IPS-15b (cell line): ENCODE results near the gene MCU.
"Not testable (repeated sequence)": the region's sequence is repeated elsewhere in the genome, so short reads cannot be mapped to it uniquely, and the experiment has no call there.

Experiments used
- H3K27me3 ChIP-seq: one replicate; pipeline ENCODE4 v1.6.1; 2013; ENCODE audit warnings: low read length; ENCODE audit not compliant: control insufficient read depth, insufficient read depth
- H3K36me3 ChIP-seq: one replicate; pipeline ENCODE4 v1.6.1; 2013; ENCODE audit warnings: low read length; ENCODE audit not compliant: control insufficient read depth, insufficient read depth
- H3K4me1 ChIP-seq: one replicate; pipeline ENCODE4 v1.6.1; 2013; ENCODE audit warnings: mild to moderate bottlenecking, low read length; ENCODE audit not compliant: control insufficient read depth, insufficient read depth
- H3K4me3 ChIP-seq: one replicate; pipeline ENCODE4 v1.5.1; 2013; ENCODE audit warnings: low read depth, low read length
- H3K9ac ChIP-seq: one replicate; pipeline ENCODE4 v1.6.1; 2013; ENCODE audit warnings: low read depth, mild to moderate bottlenecking, low read length
- H3K9me3 ChIP-seq: one replicate; pipeline ENCODE4 v1.6.1; 2013; ENCODE audit warnings: mild to moderate bottlenecking, low read length; ENCODE audit not compliant: control insufficient read depth, insufficient read depth

The MCU gene

GRCh38 chr10:72917201-72917600 lies 225.3 kb downstream of the MCU start:
- H3K9ac ChIP-seq: not testable (repeated sequence)

GRCh38 chr10:72917803-72918332 lies 225.9 kb downstream of the MCU start:
- not testable (repeated sequence) for H3K9me3 ChIP-seq, H3K36me3 ChIP-seq, H3K4me3 ChIP-seq, H3K27me3 ChIP-seq, H3K9ac ChIP-seq, H3K4me1 ChIP-seq

More at GRCh38 chr10:72917201-72917600, 225.3 kb downstream of the MCU start:
- H3K9me3 ChIP-seq, H3K27me3 ChIP-seq, H3K4me1 ChIP-seq, H3K4me3 ChIP-seq, H3K36me3 ChIP-seq: not testable (repeated sequence)

- H3K27me3 ChIP-seq: no peaks in the 10 kb centered on the region
Measured at GRCh38 chr10:72918352-72918751, 226.4 kb downstream of the MCU start.

GRCh38 chr10:72921147-72921683 lies 229.3 kb downstream of the MCU start:
- not testable (repeated sequence) for H3K36me3 ChIP-seq, H3K27me3 ChIP-seq, H3K9me3 ChIP-seq, H3K4me1 ChIP-seq, H3K4me3 ChIP-seq, H3K9ac ChIP-seq

More at GRCh38 chr10:72918352-72918751, 226.4 kb downstream of the MCU start:
- no peaks in the 10 kb centered on the region for H3K9me3 ChIP-seq
- no peak overlapping the region for H3K4me3 ChIP-seq
- H3K36me3 ChIP-seq: no peaks in the 10 kb centered on the region
- no peak overlapping the region for H3K9ac ChIP-seq
- no peaks in the 10 kb centered on the region for H3K4me1 ChIP-seq

GRCh38 chr10:72924351-72924750 lies 232.4 kb downstream of the MCU start:
- Histone ChIP-seq H3K9me3 (no peaks in the 10 kb centered on the region), H3K36me3 (no peaks in the 10 kb centered on the region), H3K27me3 (no peaks in the 10 kb centered on the region), H3K9ac (no peak overlapping the region), H3K4me1 (no peaks in the 10 kb centered on the region), H3K4me3 (no peak overlapping the region)

GRCh38 chr10:72925951-72926465 lies 234.1 kb downstream of the MCU start:
- no peaks in the 10 kb centered on the region for H3K36me3 ChIP-seq
- H3K4me3 ChIP-seq: no peak overlapping the region
- no peaks in the 10 kb centered on the region for H3K4me1 ChIP-seq

GRCh38 chr10:72927485-72927884 lies 235.5 kb downstream of the MCU start:
- H3K4me3 ChIP-seq: no peak overlapping the region
- H3K9me3 ChIP-seq: no peaks in the 10 kb centered on the region
- H3K4me1 ChIP-seq: no peaks in the 10 kb centered on the region
- H3K36me3 ChIP-seq: no peaks in the 10 kb centered on the region
- no peak overlapping the region for H3K9ac ChIP-seq
- no peaks in the 10 kb centered on the region for H3K27me3 ChIP-seq

More at GRCh38 chr10:72925951-72926465, 234.1 kb downstream of the MCU start:
- no peaks in the 10 kb centered on the region for H3K9me3 ChIP-seq
- H3K9ac ChIP-seq: no peak overlapping the region
- no peaks in the 10 kb centered on the region for H3K27me3 ChIP-seq

- no peaks in the 10 kb centered on the region for H3K36me3 ChIP-seq
Measured at GRCh38 chr10:72928798-72929197, 236.9 kb downstream of the MCU start.

GRCh38 chr10:72930276-72930675 lies 238.3 kb downstream of the MCU start:
- H3K36me3 ChIP-seq: no peaks in the 10 kb centered on the region
- no peak overlapping the region for H3K9ac ChIP-seq
- no peaks in the 10 kb centered on the region for H3K27me3 ChIP-seq
- H3K9me3 ChIP-seq: no peaks in the 10 kb centered on the region
- H3K4me1 ChIP-seq: no peaks in the 10 kb centered on the region
- H3K4me3 ChIP-seq: no peak overlapping the region

More at GRCh38 chr10:72928798-72929197, 236.9 kb downstream of the MCU start:
- no peak overlapping the region for H3K9ac ChIP-seq
- H3K9me3 ChIP-seq: no peaks in the 10 kb centered on the region
- no peaks in the 10 kb centered on the region for H3K4me1 ChIP-seq
- H3K27me3 ChIP-seq: no peaks in the 10 kb centered on the region
- H3K4me3 ChIP-seq: no peak overlapping the region

- Histone ChIP-seq H3K27me3 (no peaks in the 10 kb centered on the region), H3K36me3 (no peaks in the 10 kb centered on the region), H3K9me3 (no peaks in the 10 kb centered on the region), H3K4me3 (no peak overlapping the region), H3K4me1 (no peaks in the 10 kb centered on the region), H3K9ac (no peak overlapping the region)
Measured at GRCh38 chr10:72932259-72933015, 240.5 kb downstream of the MCU start.

GRCh38 chr10:72935361-72935760 lies 243.4 kb downstream of the MCU start:
- H3K27me3 ChIP-seq: no peaks in the 10 kb centered on the region
- H3K36me3 ChIP-seq: no peaks in the 10 kb centered on the region
- no peak overlapping the region for H3K9ac ChIP-seq
- no peaks in the 10 kb centered on the region for H3K4me1 ChIP-seq
- no peaks in the 10 kb centered on the region for H3K9me3 ChIP-seq
- H3K4me3 ChIP-seq: no peak overlapping the region
